HepG2 (cell line): ENCODE data around the gene ANKRA2. TPM values are rescaled to one million over a fixed set of nuclear protein-coding genes. Genes with fewer than 3 reads are reported as not detected.

ENCODE experiments used
- ATAC-seq: fragments of 200-7000 bp; cut with Tn5 transposase; 3 replicates; pipeline ENCODE4 v1.9.1; 2020; ENCODE audit warnings: mild to moderate bottlenecking, moderate library complexity
- BruUV-seq: library from RNA; stranded (reverse); fragments of 400-500 nt; replicated peaks from 2 replicates; lab custom pipeline; 2021; lab: Mats Ljungman, UMichigan
- CTCF ChIA-PET: fragments of 300-600 bp; formaldehyde crosslinking; extraction: SDS; loops from one replicate; lab custom pipeline; 2021; ENCODE audit warnings: low total read pairs, inconsistent platforms, low intra/inter-chr PET ratio; lab: Yijun Ruan, JAX
- POLR2A ChIA-PET: fragments of 350-600 bp; sonication (Branson Sonifier 250); formaldehyde crosslinking; loops from one replicate; lab custom pipeline; 2020; ENCODE audit warnings: antibody characterized with exemption, inconsistent platforms; lab: Yijun Ruan, JAX
- DNase-seq: peaks from one replicate; pipeline ENCODE4 v3.0.0-alpha.2; 2015; ENCODE audit warnings: low spot score
- FAIRE-seq: peaks from 3 replicates; lab custom pipeline; 2011; peaks lifted over from hg19 to GRCh38; lab: Jason Lieb, UNC
- H2AFZ ChIP-seq: one replicate; pipeline ENCODE4 v1.6.1; 2011; ENCODE audit warnings: low read length, inconsistent platforms
- H3K27ac ChIP-seq: fragments of 300-600 bp; 3 replicates; pipeline ENCODE4 v1.8.0; 2011; ENCODE audit warnings: mixed run types, mild to moderate bottlenecking, mixed read lengths, low read length, inconsistent platforms; ENCODE audit not compliant: insufficient read depth; ENCODE audit errors: extremely low read length
- H3K27me3 ChIP-seq, 2 experiments: fragments of 200-600 bp in 1 of 2; 2 replicates in 1 of 2; 3 replicates in 1 of 2; pipeline versions ENCODE4 v1.6.0 to v1.8.0; 2011; ENCODE audit warnings: low read length in 2 of 2, mild to moderate bottlenecking in 2 of 2, moderate library complexity in 2 of 2, inconsistent platforms in 1 of 2; ENCODE audit not compliant: insufficient read depth in 2 of 2, control insufficient read depth in 1 of 2
- H3K36me3 ChIP-seq, 2 experiments: fragments of 200-600 bp in 1 of 2; replicated peaks in 1 of 2; 2 replicates in 1 of 2; 3 replicates in 1 of 2; pipeline versions ENCODE4 v1.5.1 to v1.8.0; 2011; ENCODE audit warnings: low read length in 2 of 2, inconsistent platforms in 1 of 2; ENCODE audit not compliant: insufficient read depth in 2 of 2, control insufficient read depth in 1 of 2
- H3K4me1 ChIP-seq: 2 replicates; pipeline ENCODE4 v1.5.1; 2012; ENCODE audit warnings: low read length, inconsistent platforms; ENCODE audit not compliant: insufficient read depth
- H3K4me2 ChIP-seq: 2 replicates; pipeline ENCODE4 v1.6.0; 2011; ENCODE audit warnings: low read depth, low read length, inconsistent platforms
- H3K4me3 ChIP-seq, 3 experiments: fragments of 200-600 bp in 1 of 3; sonication (generic), shearing (Covaris generic) in 1 of 3; replicated peaks in 1 of 3; 2 replicates each; pipeline ENCODE4 v1.5.1; 2011 to 2016; ENCODE audit warnings: low read length in 3 of 3, inconsistent platforms in 2 of 3, low read depth in 2 of 3, mild to moderate bottlenecking in 2 of 3, control low read depth in 1 of 3, mixed read lengths in 1 of 3; ENCODE audit not compliant: insufficient read depth in 1 of 3
- H3K79me2 ChIP-seq: one replicate; pipeline ENCODE4 v1.6.1; 2011; ENCODE audit warnings: low read length, inconsistent platforms; ENCODE audit not compliant: insufficient read depth
- H3K9ac ChIP-seq: 2 replicates; pipeline ENCODE4 v1.6.0; 2011; ENCODE audit warnings: mild to moderate bottlenecking, low read depth, low read length, inconsistent platforms; ENCODE audit not compliant: insufficient read depth
- H3K9me3 ChIP-seq: 2 replicates; pipeline ENCODE4 v1.5.1; 2012; ENCODE audit warnings: mild to moderate bottlenecking, low read length
- H4K20me1 ChIP-seq: 2 replicates; pipeline ENCODE4 v1.6.0; 2011; ENCODE audit warnings: inconsistent platforms, mild to moderate bottlenecking, low read length, moderate library complexity; ENCODE audit not compliant: insufficient read depth
- CHD4 ChIP-seq: fragments of 200-600 bp; sonication (generic); IDR thresholded peaks from 2 replicates; pipeline ENCODE4 v1.7.0; 2017; ENCODE audit warnings: mild to moderate bottlenecking, low read length, borderline replicate concordance
- FOXM1 ChIP-seq: sonication (generic); formaldehyde crosslinking; IDR thresholded peaks from 2 replicates; pipeline ENCODE4 v1.5.0; 2020; ENCODE audit warnings: missing genetic modification reagents
- KMT2A ChIP-seq: sonication (generic); formaldehyde crosslinking; IDR thresholded peaks from 2 replicates; pipeline ENCODE4 v1.4.0; 2020; ENCODE audit warnings: missing genetic modification reagents
- POLR2A ChIP-seq, 2 experiments: IDR thresholded peaks; 2 replicates each; pipeline ENCODE4 v1.6.1; 2011; ENCODE audit warnings: low read depth in 2 of 2, low read length in 2 of 2, mild to moderate bottlenecking in 1 of 2, moderate library complexity in 1 of 2; ENCODE audit not compliant: insufficient read depth in 1 of 2
- XRCC5 ChIP-seq: fragments of 200-400 bp; formaldehyde crosslinking; optimal IDR thresholded peaks from 2 replicates; pipeline ENCODE3; 2017; ENCODE audit warnings: mild to moderate bottlenecking, low read length
- ZBTB21 ChIP-seq: sonication (generic); formaldehyde crosslinking; IDR thresholded peaks from 2 replicates; pipeline ENCODE4 v1.4.0; 2020; ENCODE audit warnings: missing genetic modification reagents
- ZKSCAN5 ChIP-seq: sonication (generic); formaldehyde crosslinking; IDR thresholded peaks from 2 replicates; pipeline ENCODE4 v1.5.1; 2020; ENCODE audit warnings: mild to moderate bottlenecking, missing genetic modification reagents
- ZNF10 ChIP-seq: sonication (generic); formaldehyde crosslinking; IDR thresholded peaks from 2 replicates; pipeline ENCODE4 v1.4.0; 2020; ENCODE audit warnings: mild to moderate bottlenecking, low read depth, missing genetic modification reagents, borderline replicate concordance
- ZNF75D ChIP-seq: sonication (generic); formaldehyde crosslinking; IDR thresholded peaks from 2 replicates; pipeline ENCODE4 v1.8.1; 2023; ENCODE audit warnings: missing genetic modification reagents, mild to moderate bottlenecking, borderline replicate concordance
- ZNF816 ChIP-seq: sonication (generic); formaldehyde crosslinking; IDR thresholded peaks from 2 replicates; pipeline ENCODE4 v1.8.0; 2022; ENCODE audit warnings: missing genetic modification reagents, mild to moderate bottlenecking, borderline replicate concordance
- WGBS: methylation state at CpG from one replicate; pipeline ENCODE4 v1.1.6; 2017; ENCODE audit warnings: low lambda C conversion rate; 5-methylcytosine and 5-hydroxymethylcytosine counted together
- in situ Hi-C: cut with HindIII; loops from 2 replicates; pipeline ENCODE4 v1.10.0; 2017; ENCODE audit warnings: low pct_unique_long_range_greater_than_20kb; ENCODE audit not compliant: extremely low pct_ligation_motif_present
- intact Hi-C: fragments of 100-400 bp; cut with micrococcal nuclease; formaldehyde crosslinking; loops from one replicate; pipeline ENCODE4 v1.10.0; 2022; ENCODE audit not compliant: unreplicated experiment
- polyA plus RNA-seq, 8 experiments: library from polyadenylated mRNA; depleted of rRNA in 3 of 8; stranded (reverse) in 7 of 8; unstranded in 1 of 8; fragments of >200 nt; fragmentation: Illumina TruSeq in 4 of 8; extraction: Trizol in 4 of 8; gene quantifications; 2 replicates each; pipeline versions ENCODE4 v1.2.1 to v1.2.3, GENCODE V29; 2011 to 2016; ENCODE audit warnings: low read depth in 4 of 8, missing spikeins in 1 of 8, mixed read lengths in 1 of 8; ENCODE audit not compliant: insufficient read depth in 1 of 8
- total RNA-seq, 5 experiments: library from RNA; depleted of rRNA; stranded (reverse); fragments of >200 nt; fragmentation: Illumina TruSeq; extraction: Trizol; gene quantifications; 2 replicates each; pipeline ENCODE4 v1.2.3, GENCODE V29; 2016; ENCODE audit warnings: low read depth in 1 of 5
- TF ChIP-seq, protein P1 (sequence below): IDR thresholded peaks from 2 replicates; pipeline ENCODE4 v1.6.1; 2016; ENCODE audit warnings: mild to moderate bottlenecking, missing biosample characterization, missing genetic modification reagents
- TF ChIP-seq, protein P2 (sequence below): sonication (generic); formaldehyde crosslinking; conservative IDR thresholded peaks from 2 replicates; pipeline ENCODE4 v1.4.0; 2020; ENCODE audit warnings: missing genetic modification reagents
- TF ChIP-seq, protein P3 (sequence below): sonication (generic); formaldehyde crosslinking; IDR thresholded peaks from 2 replicates; pipeline ENCODE4 v1.4.0; 2020; ENCODE audit warnings: mild to moderate bottlenecking, missing genetic modification reagents

Gene ANKRA2
- total and polyA plus RNA-seq, 2 of the 13 experiments (the other 11 are each of a cell fraction or from before 2014, with no cell fraction given), result 23.6 to 33.6 TPM

DNA sequence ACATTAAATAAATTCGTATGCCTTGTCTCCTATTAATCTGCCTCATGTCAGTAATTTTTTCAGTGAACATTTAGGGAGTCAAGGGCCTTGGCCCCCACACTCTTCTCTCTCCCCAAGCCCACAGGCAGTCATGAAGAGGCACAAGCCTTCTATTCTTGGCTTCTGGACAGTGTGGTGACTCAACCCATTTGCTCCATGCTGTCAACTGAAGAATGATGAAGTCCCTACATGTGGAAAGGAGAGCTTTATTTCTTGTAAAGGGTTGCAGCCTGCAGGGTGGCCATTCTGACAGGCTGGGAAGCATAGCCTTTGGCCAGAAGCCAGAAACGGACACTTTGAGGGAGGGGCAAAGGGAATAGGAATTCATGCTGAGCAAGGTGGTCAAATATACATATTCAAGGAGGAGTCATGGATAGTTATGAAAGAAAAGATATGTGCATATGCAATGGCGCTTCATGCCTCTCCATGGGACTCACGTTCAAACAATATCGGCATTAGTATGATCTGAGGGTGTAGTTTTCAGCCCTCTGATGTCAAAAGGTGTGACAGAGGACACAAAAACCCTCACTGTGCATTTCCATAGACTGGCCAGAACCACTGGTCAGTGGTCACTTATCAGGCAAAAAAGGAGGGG lies 31.3 kb downstream of the ANKRA2 start (continued):
- no peak for TF ChIP-seq KMT2A (CRISPR knock-in tag)
- TF ChIP-seq ZNF816, result no peak

DNA sequence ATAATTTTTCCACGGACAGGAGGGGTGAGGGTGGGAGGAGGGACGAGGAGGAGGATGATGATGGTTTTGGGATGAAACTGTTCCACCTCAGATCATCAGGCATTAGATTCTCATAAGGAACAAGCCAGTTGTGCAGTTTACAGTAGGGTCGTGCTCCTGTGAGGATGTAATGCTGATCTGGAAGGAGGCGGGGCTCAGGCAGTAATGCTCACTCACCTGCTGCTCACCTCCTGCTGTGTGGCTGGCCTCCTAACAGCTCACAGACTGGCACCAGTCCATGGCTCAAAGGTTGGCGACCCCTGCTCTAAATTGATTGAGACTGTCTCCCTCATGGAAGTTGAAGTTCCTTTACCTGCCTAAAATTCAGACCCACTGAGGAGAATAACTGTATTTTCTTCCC lies 33.2 kb downstream of the ANKRA2 start:
- Histone ChIP-seq H3K36me3 (no peaks in the 10 kb centered on the region), H3K27me3 (no peaks in the 10 kb centered on the region), H3K9me3 (peaks cover 11% of the 10 kb centered on the region), H3K79me2 (no peaks in the 10 kb centered on the region), H2AFZ (no peak overlapping the region), H4K20me1 (no peaks in the 10 kb centered on the region), H3K9ac (no peak overlapping the region), H3K4me3 (no peak overlapping the region), H3K4me2 (no peak overlapping the region), H3K4me1 (peaks cover 22% of the 10 kb centered on the region; the same call in 1 of the 2 replicates), H3K27ac (no peak overlapping the region)
- FAIRE-seq (no peak), ATAC-seq (no peak), DNase-seq (no peak)
- intact Hi-C loops, result no loop called here
- TF ChIP-seq, protein P1, sequence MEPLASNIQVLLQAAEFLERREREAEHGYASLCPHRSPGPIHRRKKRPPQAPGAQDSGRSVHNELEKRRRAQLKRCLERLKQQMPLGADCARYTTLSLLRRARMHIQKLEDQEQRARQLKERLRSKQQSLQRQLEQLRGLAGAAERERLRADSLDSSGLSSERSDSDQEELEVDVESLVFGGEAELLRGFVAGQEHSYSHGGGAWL (CRISPR knock-in tag), result no peak
- TF ChIP-seq ZKSCAN5, result 0 out of 2 replicates have a peak, but pooled peaks have one; percentile 42
- in situ Hi-C loops, result no loop called here
- CTCF ChIA-PET, result no interaction called here
- WGBS, result 26% methylated on average over 4 of the region's 5 CpGs
- BruUV-seq, result no TSS peak
- POLR2A ChIA-PET, result no interaction called here

DNA sequence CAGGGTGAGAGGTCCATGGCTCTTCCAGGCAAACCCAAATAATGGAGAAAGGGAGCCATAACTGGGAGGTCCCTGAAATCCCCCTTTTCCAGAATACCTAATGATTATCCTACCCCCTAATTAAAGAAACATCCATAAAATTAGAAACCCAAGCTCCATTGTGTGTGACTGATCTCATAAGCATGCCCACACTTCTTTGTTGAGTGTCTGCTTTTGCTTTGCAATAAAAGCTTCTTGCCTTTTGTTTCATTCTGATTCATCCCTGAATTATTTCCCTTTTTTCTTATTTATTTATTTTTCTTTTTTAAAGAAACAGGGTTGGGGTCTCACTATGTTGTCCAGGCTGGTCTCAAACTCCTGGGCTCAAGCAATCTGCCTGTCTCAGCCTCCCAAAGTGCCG lies 34.1 kb downstream of the ANKRA2 start:
- ATAC-seq (no peak), DNase-seq (no peak), FAIRE-seq (no peak)
- intact Hi-C loops, result no loop called here
- Histone ChIP-seq H3K9ac (no peak overlapping the region), H4K20me1 (no peaks in the 10 kb centered on the region), H3K27ac (no peak overlapping the region), H3K79me2 (no peaks in the 10 kb centered on the region), H3K4me3 (no peak overlapping the region), H3K4me2 (no peak overlapping the region), H3K4me1 (peaks cover 19% of the 10 kb centered on the region), H3K36me3 (no peaks in the 10 kb centered on the region), H2AFZ (no peak overlapping the region), H3K9me3 (peaks cover 11% of the 10 kb centered on the region), H3K27me3 (no peaks in the 10 kb centered on the region)
- in situ Hi-C loops, result no loop called here
- ChIA-PET CTCF (no interaction called here), POLR2A (interaction anchor here (1.0 to 1.2 kb wide), 2 partner anchors 10 to 33 kb away, joined by 3 to 4 read pairs; partner anchors contain the start of gene BTF3)
- no TSS peak for BruUV-seq
- 67% methylated on average over 1 of the region's 1 CpG for WGBS
- no peak for TF ChIP-seq ZBTB21 (CRISPR knock-in tag)
- TF ChIP-seq, protein P2, sequence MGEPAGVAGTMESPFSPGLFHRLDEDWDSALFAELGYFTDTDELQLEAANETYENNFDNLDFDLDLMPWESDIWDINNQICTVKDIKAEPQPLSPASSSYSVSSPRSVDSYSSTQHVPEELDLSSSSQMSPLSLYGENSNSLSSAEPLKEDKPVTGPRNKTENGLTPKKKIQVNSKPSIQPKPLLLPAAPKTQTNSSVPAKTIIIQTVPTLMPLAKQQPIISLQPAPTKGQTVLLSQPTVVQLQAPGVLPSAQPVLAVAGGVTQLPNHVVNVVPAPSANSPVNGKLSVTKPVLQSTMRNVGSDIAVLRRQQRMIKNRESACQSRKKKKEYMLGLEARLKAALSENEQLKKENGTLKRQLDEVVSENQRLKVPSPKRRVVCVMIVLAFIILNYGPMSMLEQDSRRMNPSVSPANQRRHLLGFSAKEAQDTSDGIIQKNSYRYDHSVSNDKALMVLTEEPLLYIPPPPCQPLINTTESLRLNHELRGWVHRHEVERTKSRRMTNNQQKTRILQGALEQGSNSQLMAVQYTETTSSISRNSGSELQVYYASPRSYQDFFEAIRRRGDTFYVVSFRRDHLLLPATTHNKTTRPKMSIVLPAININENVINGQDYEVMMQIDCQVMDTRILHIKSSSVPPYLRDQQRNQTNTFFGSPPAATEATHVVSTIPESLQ (CRISPR knock-in tag), result no peak
- no peak for TF ChIP-seq FOXM1 (CRISPR knock-in tag)
- TF ChIP-seq ZNF75D (CRISPR knock-in tag), result no peak
- no peak for TF ChIP-seq ZNF10 (CRISPR knock-in tag)
- no peak for TF ChIP-seq CHD4
- TF ChIP-seq, protein P3, sequence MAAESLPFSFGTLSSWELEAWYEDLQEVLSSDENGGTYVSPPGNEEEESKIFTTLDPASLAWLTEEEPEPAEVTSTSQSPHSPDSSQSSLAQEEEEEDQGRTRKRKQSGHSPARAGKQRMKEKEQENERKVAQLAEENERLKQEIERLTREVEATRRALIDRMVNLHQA (CRISPR knock-in tag), result no peak
- TF ChIP-seq XRCC5, result no peak
- no peak for TF ChIP-seq POLR2A (IDR thresholded peaks at IDR 0.05; ENCODE audit: insufficient read depth in 1 of 2, low read depth in 2 of 2, low read length in 2 of 2)
